NCI-H2227 (cell line): ENCODE results near the gene PAQR5.
"Not testable (repeated sequence)": the region's sequence is repeated elsewhere in the genome, so short reads cannot be mapped to it uniquely, and the experiment has no call there.

ENCODE experiments used
- DNase-seq: peaks from one replicate; lab custom pipeline; 2025; ENCODE audit not compliant: unreplicated experiment; lab: John Stamatoyannopoulos, UW

Gene PAQR5

GRCh38 chr15:69314736-69315135 is 16.0 kb downstream of the PAQR5 start:
- DNase-seq, result no peak

DNA sequence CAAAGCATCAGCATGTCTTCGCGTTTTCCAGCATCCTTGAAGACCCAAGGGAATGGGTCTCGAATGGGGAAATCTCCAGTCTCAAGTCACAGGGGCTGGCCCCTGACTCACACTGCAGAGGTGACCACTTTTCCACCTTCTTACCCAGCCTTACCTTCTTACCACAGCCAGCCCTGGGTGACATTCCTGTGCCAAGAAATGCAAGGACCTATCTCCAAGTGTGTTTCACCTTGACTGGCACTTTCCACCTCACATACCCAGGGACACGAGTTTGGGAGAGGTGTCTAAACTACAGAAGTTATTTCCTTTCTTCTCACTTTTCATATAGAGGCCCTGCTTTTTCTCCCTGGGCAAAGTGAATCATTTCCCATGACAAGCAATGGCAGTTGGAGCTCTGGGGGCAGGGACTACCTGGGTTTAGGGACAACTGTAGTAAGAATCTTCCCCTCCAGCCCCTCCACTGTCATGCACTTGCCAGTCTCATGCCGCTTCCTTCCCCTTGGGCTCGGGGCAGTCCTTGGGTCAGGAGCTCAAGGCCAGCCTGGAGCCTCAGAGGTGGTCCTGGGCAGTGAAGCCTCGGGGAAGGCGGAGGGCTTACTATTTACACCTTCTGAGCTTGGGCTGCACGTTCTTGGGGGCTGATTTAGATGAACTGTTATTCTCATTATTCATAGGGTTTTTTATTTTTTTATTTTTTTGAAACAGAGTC is 16.8 kb downstream of the PAQR5 start:
- DNase-seq, result no peak

DNA sequence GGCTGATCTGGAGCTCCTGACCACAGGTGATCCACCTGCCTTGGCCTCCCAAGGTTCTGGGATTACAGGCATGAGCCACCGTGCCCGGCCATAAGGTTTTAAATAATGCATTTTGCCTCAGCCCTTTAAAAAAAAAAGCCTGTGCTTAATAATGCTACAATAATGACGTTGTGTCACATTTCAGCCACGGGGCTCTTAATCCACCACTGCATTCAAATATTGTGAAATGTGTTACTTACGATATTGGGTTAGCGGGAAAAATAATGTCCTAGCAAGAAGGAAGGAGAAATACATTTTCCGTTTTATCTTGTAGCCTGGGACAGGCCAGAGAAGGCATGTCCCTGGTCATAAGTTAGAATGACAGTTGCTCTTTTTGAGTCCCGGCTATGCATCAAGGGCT is 17.6 kb downstream of the PAQR5 start:
- no peak for DNase-seq

DNA sequence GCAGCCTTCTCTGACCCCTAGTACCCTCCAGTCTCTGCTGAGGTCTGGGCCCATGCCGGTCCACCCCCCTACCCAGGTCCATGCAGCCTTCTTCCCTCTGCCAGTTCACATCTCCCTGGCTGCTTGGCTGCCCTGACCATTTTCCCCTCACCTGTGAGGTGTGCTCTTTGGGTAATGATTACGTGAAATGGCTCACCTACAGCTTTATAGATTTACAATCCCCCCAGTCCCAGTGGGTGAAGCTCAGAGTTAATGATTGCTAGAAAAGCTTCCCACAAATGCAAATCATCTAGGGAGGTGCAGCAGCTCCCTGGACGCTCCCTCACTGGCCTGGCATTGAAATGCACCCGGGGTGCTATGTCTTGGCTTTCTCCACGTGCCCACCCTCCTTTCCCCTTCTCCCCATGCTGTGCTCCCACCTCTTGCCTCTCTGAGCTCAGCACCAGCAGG is 18.7 kb downstream of the PAQR5 start:
- DNase-seq, result no peak

GRCh38 chr15:69318033-69318432 is 19.3 kb downstream of the PAQR5 start:
- no peak for DNase-seq

DNA sequence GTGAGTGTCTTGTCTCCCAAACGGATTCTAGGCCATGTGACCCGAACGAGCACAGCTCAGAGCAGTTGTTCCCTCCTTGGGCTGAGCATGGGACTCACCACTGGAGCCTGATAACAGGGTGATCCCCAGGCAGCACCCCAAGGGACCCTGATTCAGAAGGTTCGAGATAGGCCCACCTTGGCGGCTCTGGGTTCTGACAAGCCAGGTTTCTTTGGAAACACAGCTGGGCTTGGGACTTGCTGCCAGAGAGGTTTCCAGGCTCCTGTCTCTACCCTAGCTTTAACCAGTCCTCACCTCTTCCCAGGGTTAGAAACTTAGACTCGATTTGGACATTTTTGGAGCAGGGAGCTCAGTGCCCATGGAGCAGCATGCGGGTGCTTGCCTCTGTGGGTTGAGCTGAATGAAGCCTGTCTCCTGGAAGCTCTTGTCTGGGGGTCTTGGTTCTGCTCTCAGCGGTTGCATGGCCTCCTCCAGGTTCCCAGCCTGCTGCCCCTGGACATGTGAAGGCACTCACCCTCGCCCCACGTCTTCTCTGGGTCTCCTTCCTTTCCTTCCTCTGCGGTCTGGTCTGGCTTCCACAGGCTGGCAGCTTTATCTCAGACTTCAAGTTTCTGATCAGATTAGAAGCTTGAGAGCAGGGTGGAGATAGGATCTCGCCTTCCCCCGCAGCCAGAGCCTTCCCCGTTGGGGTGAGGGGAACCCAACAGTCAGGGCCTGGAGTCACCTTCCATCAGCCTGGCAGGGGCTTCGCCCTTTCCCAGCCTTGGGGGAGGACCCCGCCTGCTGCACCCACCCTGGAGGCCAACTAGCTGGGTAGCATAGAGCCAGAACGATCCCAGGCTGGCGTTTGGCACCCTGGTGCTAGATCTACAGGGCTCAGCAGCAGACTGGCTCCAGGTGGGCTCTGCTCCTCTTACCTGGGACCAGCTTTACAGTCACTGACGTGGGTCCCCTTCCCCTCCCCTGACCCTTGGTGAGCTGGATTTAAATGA is 21.0 kb downstream of the PAQR5 start:
- no peak for DNase-seq

DNA sequence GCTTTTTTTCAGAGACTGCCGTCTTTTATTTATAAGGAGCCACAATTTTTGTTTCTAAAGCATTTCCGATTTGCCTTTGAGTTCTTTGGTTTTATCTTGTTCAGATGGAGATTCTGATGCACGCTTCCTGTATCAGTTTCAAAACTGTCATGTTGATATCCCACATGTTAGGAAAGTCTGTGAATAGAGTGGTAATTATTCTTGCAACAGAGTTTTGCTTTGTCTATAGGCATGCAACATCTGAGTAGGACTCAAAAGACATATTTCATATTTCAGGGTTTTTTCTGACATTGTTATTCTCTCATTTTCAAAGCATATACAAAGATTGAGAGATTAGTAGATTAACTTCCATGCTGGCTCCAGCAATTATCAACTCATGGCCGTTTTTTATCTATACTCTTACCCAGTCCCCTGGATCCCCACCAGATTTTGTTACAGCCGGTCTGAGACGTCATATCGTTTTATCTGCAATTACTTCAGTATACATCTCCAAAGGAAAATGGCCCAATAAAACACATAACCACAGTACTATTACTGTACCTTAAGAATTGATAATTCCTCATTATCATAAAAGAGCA is 22.4 kb downstream of the PAQR5 start:
- DNase-seq, result no peak

GRCh38 chr15:69323893-69324430 is 25.2 kb downstream of the PAQR5 start:
- peak; percentile 30 for DNase-seq

DNA sequence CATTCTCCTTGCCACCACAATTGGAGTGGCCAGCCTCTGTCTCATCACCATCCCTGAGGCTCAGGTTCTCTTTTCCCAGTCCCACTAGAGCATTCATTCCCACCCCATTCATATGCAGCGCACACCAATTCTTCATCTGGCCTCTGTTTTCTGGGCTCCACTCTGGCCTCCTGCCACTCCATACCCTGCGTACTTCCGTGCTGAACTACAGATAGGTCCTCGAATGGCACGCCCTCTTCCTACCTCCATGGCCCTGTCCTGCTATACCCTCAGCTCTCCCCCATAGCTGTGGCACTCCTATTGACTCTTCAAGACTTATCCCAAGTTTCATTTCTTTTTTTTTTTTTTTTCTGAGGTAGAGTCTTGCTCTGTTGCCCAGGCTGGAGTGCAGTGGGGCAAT is 25.9 kb downstream of the PAQR5 start:
- DNase-seq, result no peak

DNA sequence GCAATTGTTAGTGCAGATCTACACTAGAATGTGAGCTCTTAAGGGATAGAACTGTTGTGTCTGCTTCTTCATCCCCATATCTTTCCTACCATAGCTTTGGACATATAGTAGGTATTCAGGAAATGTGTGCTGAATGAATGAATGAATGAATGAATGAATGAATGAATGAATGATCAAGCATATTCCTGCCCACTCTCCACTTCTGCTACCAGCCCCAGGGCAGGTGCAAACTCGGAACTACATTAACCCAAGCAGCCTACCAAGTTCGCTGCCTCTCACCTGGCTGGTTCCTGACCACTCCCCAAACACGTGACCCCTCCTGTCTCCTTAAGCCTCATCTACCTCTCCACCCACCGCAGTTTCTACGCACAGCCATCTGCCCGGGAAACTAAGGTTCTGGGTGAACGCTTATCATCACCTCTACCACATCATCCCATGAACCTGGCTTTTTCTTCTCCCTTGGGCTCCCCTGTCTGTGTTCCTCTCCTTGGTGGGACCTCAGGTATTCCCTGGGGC is 26.8 kb downstream of the PAQR5 start:
- no peak for DNase-seq

GRCh38 chr15:69328080-69328479 is 29.4 kb downstream of the PAQR5 start:
- no peak for DNase-seq

- DNase-seq, result no peak
Observed at GRCh38 chr15:69328739-69329138, 30.0 kb downstream of the PAQR5 start.

DNA sequence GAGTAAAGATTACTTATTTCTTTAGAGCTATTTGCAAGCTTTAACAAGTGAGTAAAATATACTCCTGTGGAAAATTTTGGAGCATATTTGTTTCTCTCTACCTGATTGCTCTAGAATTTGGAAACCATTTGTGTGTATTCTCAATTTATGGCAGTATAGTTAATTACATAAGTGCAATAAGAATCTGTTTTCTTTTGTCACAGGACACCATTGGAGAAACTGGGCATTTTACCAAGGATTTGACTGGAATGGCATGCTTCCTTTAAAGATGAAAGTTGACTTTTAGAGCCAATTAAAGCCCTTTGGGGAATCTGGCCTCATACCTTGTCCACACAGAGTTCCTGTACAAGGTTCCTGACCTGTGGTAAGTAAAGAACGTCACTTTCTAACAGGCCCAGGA is 38.4 kb downstream of the PAQR5 start:
- no peak for DNase-seq

DNA sequence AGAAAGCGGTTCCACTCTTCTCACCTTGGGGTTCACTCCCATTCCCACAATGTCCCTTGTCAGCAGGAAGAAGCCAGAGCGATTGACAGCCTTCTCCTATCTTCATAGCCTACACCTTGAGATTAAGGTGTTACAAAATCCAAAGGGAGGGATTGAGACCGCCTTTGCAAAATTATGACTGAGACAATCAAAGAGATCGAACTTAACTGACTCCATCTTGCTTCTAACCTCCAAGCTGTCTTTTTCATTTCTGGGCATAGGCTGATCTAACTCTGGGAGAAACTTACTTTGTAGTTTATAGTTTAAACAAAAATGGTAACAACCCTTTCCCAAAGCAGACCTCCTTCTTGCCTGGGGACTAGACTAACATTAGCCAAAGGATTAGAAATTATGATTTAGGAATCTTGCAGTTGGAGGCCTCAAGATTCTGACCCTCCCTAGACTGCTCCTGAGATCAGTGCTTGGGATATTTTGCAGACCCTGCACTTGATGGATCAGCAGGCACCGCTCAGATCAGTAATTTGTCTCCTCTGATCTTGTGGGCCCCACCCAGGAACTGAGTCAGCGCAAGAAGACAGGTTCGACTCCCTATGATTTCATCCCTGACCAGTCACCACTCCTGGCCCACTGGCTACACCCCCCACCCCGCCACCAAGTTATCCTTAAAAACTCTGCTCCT is 40.0 kb downstream of the PAQR5 start:
- no peak for DNase-seq

GRCh38 chr15:69339214-69339543 is 40.5 kb downstream of the PAQR5 start:
- DNase-seq, result not testable (repeated sequence)

GRCh38 chr15:69340243-69340900 is 41.7 kb downstream of the PAQR5 start:
- no peak for DNase-seq

DNA sequence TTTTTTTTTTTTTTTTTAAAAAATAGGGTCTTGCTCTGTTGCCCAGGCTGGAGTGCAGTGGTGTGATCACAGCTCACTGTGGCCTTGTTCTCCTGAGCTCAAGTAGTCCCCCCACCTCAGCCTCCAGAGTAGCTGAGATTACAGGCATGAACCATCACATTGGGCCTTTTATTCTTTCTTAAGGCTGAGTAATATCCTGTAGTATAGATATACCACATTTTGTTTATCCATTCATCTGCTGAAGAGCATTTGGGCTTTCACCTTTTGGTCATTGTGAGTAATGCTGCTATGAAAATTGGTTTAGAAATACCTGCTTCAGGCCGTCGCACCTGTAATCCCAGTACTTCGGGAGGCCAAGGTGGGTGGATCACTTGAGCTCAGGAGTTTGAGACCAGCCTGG is 42.6 kb downstream of the PAQR5 start:
- no peak for DNase-seq

GRCh38 chr15:69342460-69343076 is 43.9 kb downstream of the PAQR5 start:
- no peak for DNase-seq

GRCh38 chr15:69343133-69343532 is 44.4 kb downstream of the PAQR5 start:
- no peak for DNase-seq

GRCh38 chr15:69344238-69344637 is 45.5 kb downstream of the PAQR5 start:
- DNase-seq, result no peak
